GM19025 (cell line): ENCODE measurements around the gene EZR.

Source experiments
- ATAC-seq: cut with Tn5 transposase; IDR thresholded peaks from one replicate; pipeline ENCODE4 v1.9.1; 2021; ENCODE audit warnings: mild to moderate bottlenecking, low read depth, moderate library complexity; ENCODE audit not compliant: unreplicated experiment

The EZR gene

DNA sequence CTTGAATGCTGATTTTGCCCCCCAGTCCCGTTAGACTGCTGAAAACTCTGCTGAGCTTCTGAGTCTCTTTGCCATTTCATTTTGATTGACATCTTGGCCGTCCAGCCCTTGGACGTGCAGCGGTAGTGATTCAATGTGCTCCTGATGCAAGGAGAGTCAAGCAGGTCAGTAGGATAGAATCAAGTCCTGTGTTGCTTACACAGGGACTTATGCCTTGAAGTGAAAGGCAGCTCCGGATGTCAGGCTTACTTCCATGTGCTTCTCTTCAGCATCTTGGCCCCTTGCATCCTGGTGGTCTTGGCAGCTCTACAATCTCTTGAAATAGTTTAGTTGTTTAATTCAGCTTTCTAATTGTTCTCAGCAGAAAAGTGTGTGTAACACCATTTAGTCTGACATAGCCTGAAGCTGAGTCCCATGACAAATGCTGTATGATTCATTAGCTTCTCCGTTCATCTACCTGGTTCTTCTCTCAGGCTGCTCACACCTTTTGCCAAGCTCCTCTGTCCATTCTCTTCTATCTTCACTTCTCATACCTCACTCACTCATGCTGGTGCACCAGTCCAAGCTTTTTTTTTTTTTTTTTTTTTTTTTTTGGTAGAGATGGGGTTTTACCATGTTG is 76.0 kb downstream of the EZR start:
- ATAC-seq: no peak

DNA sequence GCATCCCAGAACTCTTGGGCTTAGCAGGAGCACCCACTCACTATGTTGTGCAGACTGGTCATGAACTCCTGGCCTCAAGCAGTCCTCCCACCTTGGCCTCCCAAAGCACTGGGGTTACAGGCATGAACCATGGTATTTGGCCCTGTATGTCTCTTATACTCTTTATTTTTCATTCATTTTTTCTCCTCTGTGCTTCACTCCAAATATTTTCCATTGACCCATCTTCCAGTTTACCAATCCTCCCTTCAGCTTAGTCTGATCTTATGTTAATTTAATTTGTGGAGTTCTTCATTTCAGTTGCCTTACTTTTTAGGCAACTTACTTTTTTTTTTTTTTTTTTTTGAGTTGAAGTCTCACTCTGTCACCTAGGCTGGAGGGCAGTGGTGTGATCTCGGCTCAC is 79.5 kb downstream of the EZR start:
- ATAC-seq: no peak

GRCh38 chr6:158737710-158738615 is 81.2 kb downstream of the EZR start:
- ATAC-seq: no peak

DNA sequence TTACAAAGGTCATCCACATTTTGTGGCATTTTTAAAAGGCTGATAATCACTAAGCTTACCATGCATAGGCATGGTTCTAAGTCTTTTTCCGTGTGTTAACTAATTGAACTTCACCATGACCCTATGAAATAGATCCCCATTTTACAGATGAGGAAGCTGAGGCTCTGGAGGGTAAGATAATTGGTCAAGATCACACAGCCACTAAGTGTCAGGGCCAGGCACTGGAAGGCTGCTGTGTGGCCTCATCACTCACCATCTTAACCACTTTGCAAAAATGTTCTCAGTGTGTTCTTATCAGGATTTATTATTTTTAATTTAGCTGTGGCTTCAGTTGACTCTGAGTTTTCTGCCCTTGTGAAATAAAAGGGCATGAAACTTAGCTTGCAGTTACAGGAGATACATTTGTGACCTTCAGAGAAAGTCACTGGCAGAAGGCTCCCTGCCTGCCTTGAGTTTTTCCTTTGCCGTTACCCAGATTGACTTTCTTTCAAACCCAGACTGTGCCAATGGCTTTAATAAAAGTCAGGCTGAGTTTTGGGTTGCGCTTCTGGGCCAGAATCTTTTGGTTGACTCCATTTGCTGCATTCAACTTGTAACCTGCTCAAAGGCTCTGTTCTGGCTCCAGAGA is 82.0 kb downstream of the EZR start:
- no peak for ATAC-seq

DNA sequence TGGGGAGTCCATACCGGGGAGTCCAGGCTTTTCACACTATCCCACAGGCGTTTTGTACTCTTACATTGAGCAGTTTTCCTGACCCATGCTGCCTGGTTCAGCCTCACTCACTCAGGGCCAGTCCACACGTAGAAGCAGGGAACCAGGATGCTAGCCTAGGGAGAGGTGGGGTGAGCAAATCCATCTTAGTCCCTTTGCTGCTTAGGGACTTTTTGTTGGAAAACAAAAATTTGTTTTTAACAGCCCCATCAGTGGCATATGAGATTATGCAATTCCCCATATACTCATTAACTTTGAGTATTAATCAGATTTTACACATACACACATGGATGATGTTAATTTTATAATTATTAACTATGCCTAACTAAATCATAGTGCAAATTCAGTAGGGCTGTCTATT is 84.2 kb downstream of the EZR start:
- no peak for ATAC-seq

DNA sequence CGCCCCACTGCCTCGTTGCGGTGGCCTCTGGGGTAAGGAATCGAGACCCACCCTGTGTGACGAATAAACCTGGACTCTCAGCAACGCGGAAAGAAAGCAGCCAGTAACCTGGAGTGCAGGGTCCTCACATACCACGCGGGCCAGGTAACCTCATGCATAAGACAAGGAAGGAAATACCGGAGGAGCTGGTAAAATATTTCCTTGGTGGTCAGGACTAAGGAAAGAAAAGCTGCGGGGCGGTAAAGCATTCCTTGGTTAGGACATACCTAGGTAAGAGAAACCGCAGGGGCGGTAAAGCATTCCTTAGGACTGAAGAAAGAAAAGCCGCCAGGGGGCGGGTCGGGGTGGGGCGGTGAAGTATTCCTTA is 88.6 kb downstream of the EZR start:
- no peak for ATAC-seq

- ATAC-seq: no peak
These were observed 89.1 kb downstream of the EZR start for GRCh38 chr6:158729906-158730540.

DNA sequence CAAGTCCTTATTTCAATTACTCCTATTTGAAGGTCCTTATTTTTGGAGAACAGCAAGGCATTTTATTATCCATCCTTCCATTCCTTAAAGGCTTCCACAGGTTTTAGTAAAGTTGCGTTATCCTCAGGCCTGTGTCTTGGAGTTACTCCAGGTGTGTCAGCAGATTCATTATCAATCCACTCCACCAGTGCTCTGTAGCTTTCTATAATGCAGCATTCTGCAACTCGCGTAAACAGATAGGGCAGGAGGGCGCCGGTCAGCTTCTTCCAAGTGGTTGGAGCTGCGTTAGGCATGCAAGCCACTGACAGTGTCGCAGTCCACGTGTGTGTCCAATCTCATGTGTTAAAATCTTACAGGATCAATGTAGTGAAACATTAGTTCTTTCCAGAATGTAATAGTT is 93.5 kb downstream of the EZR start:
- ATAC-seq: no peak

GRCh38 chr6:158722176-158722729 is 96.9 kb downstream of the EZR start:
- ATAC-seq: no peak

DNA sequence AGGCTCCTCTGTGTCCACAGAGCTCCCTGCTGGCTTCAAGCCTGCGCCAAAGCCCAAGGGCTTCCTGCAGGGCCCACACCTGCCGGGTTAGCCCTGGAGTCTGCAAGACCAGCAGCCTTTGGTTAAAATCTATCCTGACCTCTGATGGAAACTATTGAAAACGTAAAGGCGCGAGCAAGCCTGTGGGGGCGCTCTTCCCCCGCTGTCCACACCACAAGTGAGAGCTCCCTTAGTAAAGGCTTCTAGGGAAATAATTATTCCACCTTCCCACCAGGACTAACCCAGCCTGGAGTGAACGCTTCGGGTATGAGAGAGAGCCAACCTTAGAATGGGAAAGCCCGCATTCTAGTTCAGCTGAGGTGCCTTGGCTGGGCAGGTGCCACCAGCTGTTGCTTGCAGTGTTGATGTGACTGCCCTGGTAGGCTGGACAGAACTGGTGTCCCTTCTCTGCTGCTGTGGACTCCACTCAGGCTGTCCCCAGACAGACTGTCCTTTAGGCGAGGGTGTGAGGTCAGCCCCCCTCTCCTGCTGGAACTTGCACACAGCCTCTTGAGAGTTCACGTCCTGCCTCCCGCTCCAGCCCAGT is 100.6 kb downstream of the EZR start:
- no peak for ATAC-seq

GRCh38 chr6:158717341-158718330 is 101.5 kb downstream of the EZR start:
- ATAC-seq: peak; percentile 59
